ENCODE data around the gene CYSRT1. TPM values are rescaled to one million over a fixed set of nuclear protein-coding genes. Genes with fewer than 3 reads are reported as not detected.

CYSRT1 gene
- total RNA-seq, 6 experiments from 2014 or later, result 0.20 to 1.2 (median 0.31) TPM; not detected in 1

DNA sequence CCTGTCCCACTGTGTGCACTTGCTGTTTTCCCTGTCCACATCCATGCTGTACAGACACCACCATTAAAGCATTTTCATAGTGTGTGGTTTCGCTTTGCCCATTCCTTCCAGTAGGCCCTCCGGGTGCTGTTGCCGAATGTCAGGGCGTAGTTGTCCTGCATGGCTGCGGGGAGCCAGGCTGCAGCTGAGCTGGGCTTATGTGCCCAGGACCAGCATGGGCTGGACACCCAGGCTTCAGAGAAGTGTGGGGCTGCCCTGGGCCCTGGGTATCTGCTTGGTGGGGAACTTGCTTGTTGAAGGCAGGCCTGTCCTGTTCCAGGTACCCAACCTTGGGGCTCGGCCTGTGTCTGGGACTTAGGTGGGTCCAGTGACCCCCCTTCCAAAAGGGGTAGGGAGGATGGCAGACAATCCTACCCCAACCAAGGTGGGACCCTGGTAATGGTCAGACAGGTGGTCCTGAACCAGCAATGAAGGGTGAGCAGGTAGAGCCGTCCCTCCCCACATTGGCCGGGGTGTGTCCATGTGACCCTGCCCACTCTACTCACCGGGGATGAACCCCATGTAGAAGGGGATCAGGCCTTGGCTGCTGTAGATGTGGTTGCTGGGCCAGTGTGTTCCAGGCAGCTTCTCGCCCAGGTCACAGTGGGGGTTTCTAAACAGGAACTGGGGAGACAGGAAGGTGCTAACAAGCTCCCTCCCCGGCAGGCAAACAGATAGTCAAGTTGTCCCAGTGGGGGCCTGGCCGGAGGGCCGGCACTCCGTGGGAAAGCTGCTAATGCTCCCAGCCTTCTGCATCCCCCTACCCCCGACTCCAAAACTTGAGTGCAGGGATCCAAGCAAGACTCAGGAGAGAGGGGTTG, 18.9 kb downstream of the CYSRT1 start:
- 50% methylated on average over 2 of the region's 15 CpGs for WGBS (ENCODE audit: insufficient coverage, low coverage, low lambda C conversion rate, missing lambda C conversion rate)
- intact Hi-C loops (cut with DNase I), result no loop called here
- no peak for TF ChIP-seq POLR2A (IDR thresholded peaks at IDR 0.05)
- TF ChIP-seq, protein P1, sequence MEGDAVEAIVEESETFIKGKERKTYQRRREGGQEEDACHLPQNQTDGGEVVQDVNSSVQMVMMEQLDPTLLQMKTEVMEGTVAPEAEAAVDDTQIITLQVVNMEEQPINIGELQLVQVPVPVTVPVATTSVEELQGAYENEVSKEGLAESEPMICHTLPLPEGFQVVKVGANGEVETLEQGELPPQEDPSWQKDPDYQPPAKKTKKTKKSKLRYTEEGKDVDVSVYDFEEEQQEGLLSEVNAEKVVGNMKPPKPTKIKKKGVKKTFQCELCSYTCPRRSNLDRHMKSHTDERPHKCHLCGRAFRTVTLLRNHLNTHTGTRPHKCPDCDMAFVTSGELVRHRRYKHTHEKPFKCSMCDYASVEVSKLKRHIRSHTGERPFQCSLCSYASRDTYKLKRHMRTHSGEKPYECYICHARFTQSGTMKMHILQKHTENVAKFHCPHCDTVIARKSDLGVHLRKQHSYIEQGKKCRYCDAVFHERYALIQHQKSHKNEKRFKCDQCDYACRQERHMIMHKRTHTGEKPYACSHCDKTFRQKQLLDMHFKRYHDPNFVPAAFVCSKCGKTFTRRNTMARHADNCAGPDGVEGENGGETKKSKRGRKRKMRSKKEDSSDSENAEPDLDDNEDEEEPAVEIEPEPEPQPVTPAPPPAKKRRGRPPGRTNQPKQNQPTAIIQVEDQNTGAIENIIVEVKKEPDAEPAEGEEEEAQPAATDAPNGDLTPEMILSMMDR (IDR thresholded peaks at IDR 0.05), result no peak
- Histone ChIP-seq H3K27me3 (no peaks in the 10 kb centered on the region), H3K36me3 (peaks cover 0 to 13% (median 8%) of the 10 kb centered on the region in 4 donors), H3K27ac (no peak overlapping the region), H3K4me1 (peaks cover 0 to 17% (median 8%) of the 10 kb centered on the region in 4 donors), H3K4me3 (no peak overlapping the region), H3K9me3 (no peaks in the 10 kb centered on the region)
- ATAC-seq (no peak), DNase-seq (no peak)

DNA sequence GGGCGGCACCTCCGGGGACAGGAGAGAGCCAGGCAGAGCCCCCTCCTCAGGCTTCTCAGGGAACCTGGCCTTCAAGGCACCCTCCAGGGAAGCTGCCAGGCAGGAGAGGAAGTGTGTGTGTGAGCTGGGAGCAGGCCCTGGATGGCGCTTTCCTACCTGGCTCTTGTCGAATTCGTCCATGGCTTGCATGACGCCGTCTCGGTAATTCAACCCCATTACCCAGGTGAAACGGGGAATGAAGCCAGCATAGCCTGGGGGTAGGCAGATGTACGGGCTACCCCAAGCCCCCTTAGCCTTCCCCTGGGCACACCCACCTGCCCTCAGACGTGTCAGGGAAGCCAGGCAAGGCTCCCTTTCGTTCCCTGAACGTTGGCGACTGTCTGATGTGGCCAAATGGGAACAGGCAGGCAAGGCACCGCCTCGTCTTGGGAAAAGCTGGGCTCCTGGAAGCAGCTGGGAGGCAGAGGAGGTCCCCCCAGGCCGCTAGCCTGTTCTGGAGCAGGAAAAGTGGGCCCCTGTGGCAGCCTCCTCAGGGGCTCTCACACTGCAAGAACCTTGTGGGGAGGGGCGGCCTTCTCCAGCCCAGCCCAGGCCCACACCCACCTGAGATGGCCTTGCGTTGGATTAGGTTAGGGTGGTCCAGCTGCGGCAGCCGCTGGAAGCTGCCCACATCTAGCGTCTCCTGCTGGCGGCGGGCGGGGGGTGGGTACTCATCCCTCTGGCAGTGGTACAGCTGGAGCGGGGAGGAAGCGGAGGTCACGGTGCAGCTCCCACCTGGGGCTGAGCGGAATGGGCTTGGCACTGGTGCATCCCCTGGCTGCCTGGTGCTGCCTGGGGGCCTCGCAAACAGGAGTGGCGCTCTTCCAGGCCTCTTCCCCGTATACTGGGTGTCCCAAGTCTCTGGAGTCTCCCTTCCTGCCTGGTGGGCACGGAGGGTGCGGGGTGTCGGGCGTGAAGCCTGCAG, 19.8 kb downstream of the CYSRT1 start:
- ATAC-seq, result no peak
- H3K4me3 ChIP-seq, result no peak overlapping the region
- no peaks in the 10 kb centered on the region for H3K27me3 ChIP-seq
- intact Hi-C loops (cut with DNase I), result no loop called here
- no peak for TF ChIP-seq POLR2A (IDR thresholded peaks at IDR 0.05)
- TF ChIP-seq, protein P1 (IDR thresholded peaks at IDR 0.05), result no peak
- no peak overlapping the region for H3K27ac ChIP-seq
- no peak for DNase-seq
- WGBS (ENCODE audit: insufficient coverage, low coverage, low lambda C conversion rate, missing lambda C conversion rate), result 80% methylated on average over 6 of the region's 36 CpGs
- no peaks in the 10 kb centered on the region for H3K9me3 ChIP-seq
- H3K4me1 ChIP-seq, result peaks cover 0 to 16% (median 8%) of the 10 kb centered on the region in 4 donors
- H3K36me3 ChIP-seq, result peaks cover 0 to 13% (median 8%) of the 10 kb centered on the region in 4 donors

DNA sequence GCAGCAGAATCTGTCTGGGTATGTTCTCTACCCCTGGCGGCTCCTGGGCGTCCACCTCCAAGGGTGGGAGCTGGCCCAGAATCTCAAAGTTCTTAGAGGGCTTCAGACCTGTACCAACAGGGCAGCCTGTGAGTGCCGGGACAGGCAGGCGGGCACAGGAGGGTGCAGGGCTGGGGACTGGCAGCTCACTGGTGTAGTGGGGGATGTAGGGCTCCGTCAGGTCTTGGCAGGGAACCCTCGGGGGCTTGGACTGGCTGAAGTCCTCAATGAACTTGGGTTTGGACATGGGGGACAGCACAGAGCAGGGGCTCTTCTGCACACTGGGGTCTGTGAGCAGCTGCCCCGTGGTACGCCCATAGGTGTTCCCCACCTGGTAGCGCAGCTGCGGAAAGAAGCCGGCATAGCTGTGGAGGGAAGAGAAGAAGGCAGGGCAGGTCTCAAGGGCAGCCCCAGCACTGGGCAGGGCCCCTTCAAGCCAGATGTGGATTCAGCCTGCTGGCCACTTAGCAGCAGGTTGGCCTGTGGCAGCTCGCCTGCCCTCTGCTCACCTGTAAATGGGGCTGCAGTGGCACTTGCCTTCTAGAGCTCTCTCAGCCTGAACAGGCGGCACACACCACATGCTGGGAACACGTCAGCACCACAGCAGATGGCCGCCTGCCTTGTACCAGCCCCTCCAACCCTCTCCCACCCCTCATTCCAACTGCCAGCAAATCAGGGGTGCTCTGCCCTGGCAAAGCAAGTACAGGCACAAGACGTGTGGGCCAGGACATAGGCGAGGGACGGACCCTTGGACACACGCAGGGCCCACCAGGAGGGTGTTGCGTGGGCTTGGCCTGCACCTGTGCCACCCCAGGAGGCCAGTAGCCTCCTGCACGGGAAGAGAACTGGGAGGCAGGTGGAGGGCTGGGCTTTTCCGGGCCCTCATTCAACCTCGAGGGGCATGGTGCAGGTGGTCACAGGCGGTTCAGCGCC, 20.8 kb downstream of the CYSRT1 start:
- no peak for ATAC-seq
- intact Hi-C loops (cut with DNase I), result no loop called here

More for the DNA sequence above, 20.8 kb downstream of the CYSRT1 start:
- Histone ChIP-seq H3K27ac (no peak overlapping the region), H3K36me3 (peaks cover 0 to 13% (median 8%) of the 10 kb centered on the region in 4 donors), H3K4me3 (no peak overlapping the region), H3K27me3 (no peaks in the 10 kb centered on the region), H3K4me1 (peaks cover 0 to 12% (median 8%) of the 10 kb centered on the region in 4 donors), H3K9me3 (no peaks in the 10 kb centered on the region)
- no peak for TF ChIP-seq POLR2A (IDR thresholded peaks at IDR 0.05)
- TF ChIP-seq, protein P1 (IDR thresholded peaks at IDR 0.05), result no peak
- 89% methylated on average over 5 of the region's 25 CpGs for WGBS (ENCODE audit: insufficient coverage, low coverage, low lambda C conversion rate, missing lambda C conversion rate)
- no peak for DNase-seq
